ENCODE data around the gene MSLN. TPM values are rescaled to one million over a fixed set of nuclear protein-coding genes. Genes with fewer than 3 reads are reported as not detected.

MSLN gene
- total RNA-seq, 1 donor from 2014 or later, result 0.50 TPM

DNA sequence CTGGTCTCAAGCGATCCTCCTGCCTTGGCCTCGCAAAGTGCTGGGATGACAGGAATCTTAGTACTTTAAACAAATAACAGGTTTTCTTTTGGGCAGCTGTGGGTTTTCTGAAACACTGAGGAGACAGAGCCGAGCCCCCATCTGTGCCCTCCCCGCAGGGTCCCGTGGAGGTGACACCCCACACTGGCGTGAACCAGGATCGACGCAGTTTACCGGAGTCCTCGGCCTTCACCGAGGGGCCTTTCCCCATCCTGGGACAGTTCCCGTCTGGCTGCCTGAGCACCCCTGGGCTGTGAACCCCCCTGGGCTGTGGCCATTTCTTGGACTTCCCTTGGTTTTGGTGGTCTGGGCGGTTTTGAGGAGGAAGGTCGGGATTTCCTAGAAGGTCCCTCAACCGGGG lies 55.3 kb downstream of the MSLN start:
- Mint-ChIP-seq H3K9me3 (ENCODE audit: low read depth) (peaks cover 3% of the 10 kb centered on the region), H3K4me3 (ENCODE audit: low read depth) (no peak overlapping the region), H3K36me3 (ENCODE audit: insufficient read depth) (peaks cover 3% of the 10 kb centered on the region), H3K27me3 (peaks cover 21% of the 10 kb centered on the region), H3K4me1 (ENCODE audit: low read depth) (no peaks in the 10 kb centered on the region), H3K27ac (no peak overlapping the region)
- TF ChIP-seq, protein P1, sequence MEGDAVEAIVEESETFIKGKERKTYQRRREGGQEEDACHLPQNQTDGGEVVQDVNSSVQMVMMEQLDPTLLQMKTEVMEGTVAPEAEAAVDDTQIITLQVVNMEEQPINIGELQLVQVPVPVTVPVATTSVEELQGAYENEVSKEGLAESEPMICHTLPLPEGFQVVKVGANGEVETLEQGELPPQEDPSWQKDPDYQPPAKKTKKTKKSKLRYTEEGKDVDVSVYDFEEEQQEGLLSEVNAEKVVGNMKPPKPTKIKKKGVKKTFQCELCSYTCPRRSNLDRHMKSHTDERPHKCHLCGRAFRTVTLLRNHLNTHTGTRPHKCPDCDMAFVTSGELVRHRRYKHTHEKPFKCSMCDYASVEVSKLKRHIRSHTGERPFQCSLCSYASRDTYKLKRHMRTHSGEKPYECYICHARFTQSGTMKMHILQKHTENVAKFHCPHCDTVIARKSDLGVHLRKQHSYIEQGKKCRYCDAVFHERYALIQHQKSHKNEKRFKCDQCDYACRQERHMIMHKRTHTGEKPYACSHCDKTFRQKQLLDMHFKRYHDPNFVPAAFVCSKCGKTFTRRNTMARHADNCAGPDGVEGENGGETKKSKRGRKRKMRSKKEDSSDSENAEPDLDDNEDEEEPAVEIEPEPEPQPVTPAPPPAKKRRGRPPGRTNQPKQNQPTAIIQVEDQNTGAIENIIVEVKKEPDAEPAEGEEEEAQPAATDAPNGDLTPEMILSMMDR (IDR thresholded peaks at IDR 0.05; ENCODE audit: unreplicated experiment), result no peak
- DNase-seq (ENCODE audit: low spot score, unreplicated experiment), result no peak

DNA sequence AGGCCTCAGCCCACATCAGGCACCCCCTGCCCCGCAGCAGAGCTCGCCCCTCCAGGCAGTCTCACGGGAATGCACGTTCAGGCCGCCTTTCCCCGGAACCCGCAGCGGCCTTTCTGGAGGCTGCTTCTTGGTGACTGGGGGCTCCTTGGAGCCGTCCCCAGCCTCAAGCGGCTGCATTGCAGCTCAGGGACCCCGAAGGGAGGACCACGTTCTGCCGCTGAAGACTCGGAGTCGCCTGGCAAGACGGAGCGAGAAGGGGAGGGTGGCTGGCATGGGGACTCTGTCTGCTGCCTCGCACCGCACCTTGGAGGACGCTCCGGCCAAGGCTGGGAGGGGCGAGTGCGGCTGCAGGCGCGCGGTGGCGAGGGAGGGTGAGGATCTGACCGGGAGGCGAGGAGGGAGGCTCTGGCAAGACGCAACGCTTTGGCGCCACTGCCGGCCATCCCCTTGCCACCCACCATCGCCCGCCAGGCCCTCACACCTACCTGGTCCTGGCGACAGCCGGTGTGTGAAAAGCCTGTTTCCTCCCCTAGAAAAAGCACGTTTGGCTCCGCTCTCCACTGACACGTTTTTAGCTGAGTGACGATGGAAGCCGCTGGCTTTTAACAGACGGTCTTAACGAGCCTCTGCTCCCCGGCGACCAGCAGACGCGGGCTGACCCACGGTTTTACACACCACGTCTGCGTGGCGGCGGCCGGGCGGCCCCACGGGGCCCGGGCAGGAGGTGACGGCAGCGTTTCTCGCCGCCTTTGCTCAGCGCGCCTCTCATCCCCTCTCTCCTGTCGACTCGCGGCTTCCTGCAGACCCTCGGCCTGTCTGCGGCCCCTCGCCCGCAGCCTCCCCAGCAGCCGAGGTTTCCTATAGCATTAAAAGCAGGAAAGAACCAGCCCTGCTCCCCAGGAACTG lies 56.7 kb downstream of the MSLN start:
- TF ChIP-seq, protein P1 (IDR thresholded peaks at IDR 0.05; ENCODE audit: unreplicated experiment), result no peak
- Mint-ChIP-seq H3K36me3 (ENCODE audit: insufficient read depth) (no peaks in the 10 kb centered on the region), H3K27ac (no peak overlapping the region), H3K9me3 (ENCODE audit: low read depth) (peaks cover under 1% of the 10 kb centered on the region), H3K4me1 (ENCODE audit: low read depth) (no peaks in the 10 kb centered on the region), H3K27me3 (peaks cover 18% of the 10 kb centered on the region), H3K4me3 (ENCODE audit: low read depth) (no peak overlapping the region)
- DNase-seq (ENCODE audit: low spot score, unreplicated experiment), result no peak

DNA sequence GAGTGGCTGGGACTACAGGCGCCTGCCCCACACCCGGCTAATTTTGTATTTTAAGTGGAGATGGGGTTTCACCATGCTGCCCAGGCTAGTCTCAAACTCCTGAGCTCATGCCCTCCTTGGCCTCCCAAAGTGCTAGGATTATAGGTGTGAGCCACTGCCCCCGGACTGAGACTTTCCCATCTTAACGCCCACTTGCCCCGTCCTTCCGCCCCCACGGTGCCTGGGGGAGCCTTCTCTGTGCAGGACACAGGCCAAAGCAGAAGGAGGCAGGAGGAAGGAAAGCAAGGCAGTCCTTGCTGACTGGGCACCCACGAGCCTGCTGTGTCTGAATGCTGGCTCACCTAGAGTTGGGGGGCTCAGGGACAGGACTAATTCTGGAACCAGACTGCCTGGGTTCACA lies 57.6 kb downstream of the MSLN start:
- no peaks in the 10 kb centered on the region for H3K36me3 Mint-ChIP-seq (ENCODE audit: insufficient read depth)
- no peak overlapping the region for H3K27ac Mint-ChIP-seq
- no peaks in the 10 kb centered on the region for H3K4me1 Mint-ChIP-seq (ENCODE audit: low read depth)

More for the DNA sequence above, 57.6 kb downstream of the MSLN start:
- Mint-ChIP-seq H3K9me3 (ENCODE audit: low read depth) (no peaks in the 10 kb centered on the region), H3K4me3 (ENCODE audit: low read depth) (no peak overlapping the region), H3K27me3 (peaks cover 12% of the 10 kb centered on the region)
- DNase-seq (ENCODE audit: low spot score, unreplicated experiment), result no peak
- TF ChIP-seq, protein P1 (IDR thresholded peaks at IDR 0.05; ENCODE audit: unreplicated experiment), result no peak

Small RNAs within 50 kb of the gene (microRNA-seq; reads per million reads assigned to microRNA genes)
- gene MIR662 (ENCODE audit: borderline number of aligned reads, unreplicated experiment), result not detected

Other genes starting within 250 kb of the MSLN start
- 53.9 and 57.4 TPM in 2 replicates for gene CAPN15, start 233.0 kb upstream of the MSLN start, total RNA-seq
- not detected in 2 replicates for gene PRR35, start 200.3 kb upstream of the MSLN start, total RNA-seq
- 0.51 and 1.4 TPM in 2 replicates for gene NHLRC4, start 193.7 kb upstream of the MSLN start, total RNA-seq
- gene PIGQ, start 190.8 kb upstream of the MSLN start, total RNA-seq, result 109 TPM in 2 replicates
- gene RAB40C, start 170.7 kb upstream of the MSLN start, total RNA-seq, result 29.0 and 30.6 TPM in 2 replicates
- gene WFIKKN1, start 129.7 kb upstream of the MSLN start, total RNA-seq, result 37.2 and 42.8 TPM in 2 replicates
- 59.3 and 64.0 TPM in 2 replicates for gene METTL26, start 124.4 kb upstream of the MSLN start, total RNA-seq
- 26.3 and 31.4 TPM in 2 replicates for gene MCRIP2, start 118.9 kb upstream of the MSLN start, total RNA-seq
- 109 and 117 TPM in 2 replicates for gene WDR90, start 111.4 kb upstream of the MSLN start, total RNA-seq
- gene RHOT2, start 92.6 kb upstream of the MSLN start, total RNA-seq, result 153 and 167 TPM in 2 replicates
- gene RHBDL1, start 85.1 kb upstream of the MSLN start, total RNA-seq, result 5.0 and 5.2 TPM in 2 replicates
- gene STUB1, start 80.3 kb upstream of the MSLN start, total RNA-seq, result 76.8 and 87.1 TPM in 2 replicates
- gene JMJD8, start 76.4 kb upstream of the MSLN start, total RNA-seq, result 52.2 and 55.1 TPM in 2 replicates
- 18.1 and 18.9 TPM in 2 replicates for gene WDR24, start 70.3 kb upstream of the MSLN start, total RNA-seq
- gene FBXL16, start 54.9 kb upstream of the MSLN start, total RNA-seq, result 4.3 TPM in 2 replicates
- gene METRN, start 45.6 kb upstream of the MSLN start, total RNA-seq, result 98.6 and 107 TPM in 2 replicates
- gene ANTKMT, start 39.6 kb upstream of the MSLN start, total RNA-seq, result 44.2 and 44.9 TPM in 2 replicates
- 2.5 and 3.2 TPM in 2 replicates for gene CCDC78, start 34.3 kb upstream of the MSLN start, total RNA-seq
- gene HAGHL, start 33.6 kb upstream of the MSLN start, total RNA-seq, result 8.1 and 9.2 TPM in 2 replicates
- gene CIAO3, start 19.7 kb upstream of the MSLN start, total RNA-seq, result 44.0 and 46.5 TPM in 2 replicates
- gene RPUSD1, start 27.6 kb downstream of the MSLN start, total RNA-seq, result 23.5 and 26.8 TPM in 2 replicates
- 90.0 and 99.3 TPM in 2 replicates for gene CHTF18, start 27.9 kb downstream of the MSLN start, total RNA-seq
- not detected in 2 replicates for gene GNG13, start 40.0 kb downstream of the MSLN start, total RNA-seq
- gene LMF1, start 210.2 kb downstream of the MSLN start, total RNA-seq, result 26.2 and 28.2 TPM in 2 replicates
- 6.7 and 7.1 TPM in 2 replicates for gene SOX8, start 221.0 kb downstream of the MSLN start, total RNA-seq

All from progenitor cell of endocrine pancreas (in vitro differentiated cells).